Duodenal mucosa (tissue), 2 donors: ENCODE data around the gene BTBD8.

ENCODE experiments used
- H3K27ac ChIP-seq: one replicate; pipeline ENCODE4 v1.7.0; 2013; ENCODE audit warnings: low read depth, low read length
- H3K27me3 ChIP-seq, 2 donors: one replicate each; pipeline ENCODE4 v1.7.0; 2013; ENCODE audit warnings: low read length in 2 of 2, control low read depth in 1 of 2; ENCODE audit not compliant: insufficient read depth in 2 of 2, control insufficient read depth in 1 of 2
- H3K36me3 ChIP-seq, 2 donors: one replicate each; pipeline ENCODE4 v1.7.0; 2013; ENCODE audit warnings: low read length in 2 of 2, control low read depth in 1 of 2; ENCODE audit not compliant: insufficient read depth in 2 of 2, control insufficient read depth in 1 of 2
- H3K4me1 ChIP-seq, 2 donors: one replicate each; pipeline ENCODE4 v1.7.0; 2013; ENCODE audit warnings: low read length in 2 of 2, control low read depth in 1 of 2; ENCODE audit not compliant: insufficient read depth in 2 of 2, control insufficient read depth in 1 of 2
- H3K4me3 ChIP-seq, 2 donors: one replicate each; pipeline ENCODE4 v1.7.0; 2013; ENCODE audit warnings: low read length in 2 of 2, low read depth in 1 of 2
- H3K9ac ChIP-seq, 2 donors: one replicate each; pipeline ENCODE4 v1.7.0; 2013; ENCODE audit warnings: low read length in 2 of 2, low read depth in 1 of 2
- H3K9me3 ChIP-seq, 2 donors: one replicate each; pipeline ENCODE4 v1.7.0; 2013; ENCODE audit warnings: low read length in 2 of 2, control low read depth in 1 of 2; ENCODE audit not compliant: control insufficient read depth in 1 of 2

BTBD8 gene

GRCh38 chr1:92087542-92087941 lies 7.4 kb downstream of the BTBD8 start:
- no peak overlapping the region for H3K9ac ChIP-seq
- H3K36me3 ChIP-seq = peaks cover 0 to 3% of the 10 kb centered on the region in 2 donors
- H3K4me1 ChIP-seq = no peaks in the 10 kb centered on the region
- H3K27ac ChIP-seq = no peak overlapping the region
- no peak overlapping the region for H3K4me3 ChIP-seq
- peaks cover 10 to 19% of the 10 kb centered on the region in 2 donors for H3K9me3 ChIP-seq
- H3K27me3 ChIP-seq = no peaks in the 10 kb centered on the region

- no peaks in the 10 kb centered on the region for H3K4me1 ChIP-seq
- no peak overlapping the region for H3K4me3 ChIP-seq
- no peak overlapping the region for H3K9ac ChIP-seq
- peaks cover 0 to 2% of the 10 kb centered on the region in 2 donors for H3K9me3 ChIP-seq
- no peaks in the 10 kb centered on the region for H3K27me3 ChIP-seq
- H3K27ac ChIP-seq = no peak overlapping the region
- H3K36me3 ChIP-seq = no peaks in the 10 kb centered on the region
These were observed 11.5 kb downstream of the BTBD8 start for GRCh38 chr1:92091625-92092024.

- Histone ChIP-seq H3K4me1 (no peaks in the 10 kb centered on the region), H3K27me3 (no peaks in the 10 kb centered on the region), H3K27ac (no peak overlapping the region), H3K9ac (no peak overlapping the region), H3K36me3 (no peaks in the 10 kb centered on the region), H3K9me3 (no peaks in the 10 kb centered on the region), H3K4me3 (no peak overlapping the region)
These were observed 13.9 kb downstream of the BTBD8 start for GRCh38 chr1:92094090-92094489.

- no peaks in the 10 kb centered on the region for H3K4me1 ChIP-seq
- no peaks in the 10 kb centered on the region for H3K27me3 ChIP-seq
- no peaks in the 10 kb centered on the region for H3K36me3 ChIP-seq
- no peak overlapping the region for H3K27ac ChIP-seq
- H3K9ac ChIP-seq = no peak overlapping the region
- H3K4me3 ChIP-seq = no peak overlapping the region
- H3K9me3 ChIP-seq = no peaks in the 10 kb centered on the region
These were observed 14.4 kb downstream of the BTBD8 start for GRCh38 chr1:92094595-92094994.

- Histone ChIP-seq H3K9me3 (no peaks in the 10 kb centered on the region), H3K4me3 (no peak overlapping the region), H3K36me3 (no peaks in the 10 kb centered on the region), H3K27ac (no peak overlapping the region), H3K9ac (no peak overlapping the region), H3K4me1 (no peaks in the 10 kb centered on the region), H3K27me3 (no peaks in the 10 kb centered on the region)
These were observed 15.7 kb downstream of the BTBD8 start for GRCh38 chr1:92095874-92096273.

- Histone ChIP-seq H3K9me3 (no peaks in the 10 kb centered on the region), H3K27me3 (no peaks in the 10 kb centered on the region), H3K9ac (no peak overlapping the region), H3K27ac (no peak overlapping the region), H3K36me3 (no peaks in the 10 kb centered on the region), H3K4me3 (no peak overlapping the region), H3K4me1 (no peaks in the 10 kb centered on the region)
These were observed 16.2 kb downstream of the BTBD8 start for GRCh38 chr1:92096317-92096716.

- H3K36me3 ChIP-seq = peaks cover 0 to 6% of the 10 kb centered on the region in 2 donors
- H3K4me3 ChIP-seq = no peak overlapping the region
- H3K27ac ChIP-seq = no peak overlapping the region
- no peak overlapping the region for H3K9ac ChIP-seq
- H3K27me3 ChIP-seq = no peaks in the 10 kb centered on the region
- no peaks in the 10 kb centered on the region for H3K4me1 ChIP-seq
- no peaks in the 10 kb centered on the region for H3K9me3 ChIP-seq
These were observed 25.5 kb downstream of the BTBD8 start for GRCh38 chr1:92105546-92106081.

GRCh38 chr1:92108631-92109030 lies 28.5 kb downstream of the BTBD8 start:
- no peak overlapping the region for H3K27ac ChIP-seq
- H3K27me3 ChIP-seq = no peaks in the 10 kb centered on the region
- H3K9me3 ChIP-seq = no peaks in the 10 kb centered on the region
- no peak overlapping the region for H3K9ac ChIP-seq
- no peak overlapping the region for H3K4me3 ChIP-seq
- H3K4me1 ChIP-seq = no peaks in the 10 kb centered on the region
- H3K36me3 ChIP-seq = no peaks in the 10 kb centered on the region

- Histone ChIP-seq H3K36me3 (no peaks in the 10 kb centered on the region), H3K9ac (no peak overlapping the region), H3K27ac (no peak overlapping the region), H3K9me3 (no peaks in the 10 kb centered on the region), H3K27me3 (no peaks in the 10 kb centered on the region), H3K4me3 (no peak overlapping the region), H3K4me1 (no peaks in the 10 kb centered on the region)
These were observed 37.4 kb downstream of the BTBD8 start for GRCh38 chr1:92117526-92117925.

GRCh38 chr1:92118826-92119225 lies 38.7 kb downstream of the BTBD8 start:
- Histone ChIP-seq H3K27me3 (no peaks in the 10 kb centered on the region), H3K27ac (no peak overlapping the region), H3K4me3 (no peak overlapping the region), H3K36me3 (no peaks in the 10 kb centered on the region), H3K9ac (no peak overlapping the region), H3K9me3 (no peaks in the 10 kb centered on the region), H3K4me1 (no peaks in the 10 kb centered on the region)

- Histone ChIP-seq H3K27ac (no peak overlapping the region), H3K9me3 (no peaks in the 10 kb centered on the region), H3K36me3 (no peaks in the 10 kb centered on the region), H3K4me3 (no peak overlapping the region), H3K9ac (no peak overlapping the region), H3K4me1 (no peaks in the 10 kb centered on the region), H3K27me3 (no peaks in the 10 kb centered on the region)
These were observed 43.7 kb downstream of the BTBD8 start for GRCh38 chr1:92123868-92124267.
